ENCODE measurements around the gene FIBCD1.

DNA sequence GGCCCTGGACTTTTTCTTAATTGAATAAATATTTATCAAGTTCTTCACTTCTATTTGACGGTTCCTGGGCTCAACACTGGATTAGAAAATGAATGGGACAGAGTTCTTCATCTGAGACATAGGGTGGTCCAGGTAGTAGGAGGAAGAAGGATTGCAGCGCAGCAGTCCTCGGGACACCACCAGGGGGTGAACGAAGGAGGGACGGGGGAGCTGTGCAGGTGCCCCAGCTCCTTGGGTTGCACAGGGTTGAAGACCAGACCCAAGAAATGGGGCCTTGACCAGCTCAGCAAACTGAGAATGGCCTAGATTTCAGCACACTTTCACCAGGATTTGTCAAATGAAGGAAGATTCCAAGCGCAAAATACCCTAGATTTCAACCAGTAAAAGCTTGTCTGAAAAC lies 74.5 kb downstream of the FIBCD1 start:
- TF ChIP-seq, protein P1, sequence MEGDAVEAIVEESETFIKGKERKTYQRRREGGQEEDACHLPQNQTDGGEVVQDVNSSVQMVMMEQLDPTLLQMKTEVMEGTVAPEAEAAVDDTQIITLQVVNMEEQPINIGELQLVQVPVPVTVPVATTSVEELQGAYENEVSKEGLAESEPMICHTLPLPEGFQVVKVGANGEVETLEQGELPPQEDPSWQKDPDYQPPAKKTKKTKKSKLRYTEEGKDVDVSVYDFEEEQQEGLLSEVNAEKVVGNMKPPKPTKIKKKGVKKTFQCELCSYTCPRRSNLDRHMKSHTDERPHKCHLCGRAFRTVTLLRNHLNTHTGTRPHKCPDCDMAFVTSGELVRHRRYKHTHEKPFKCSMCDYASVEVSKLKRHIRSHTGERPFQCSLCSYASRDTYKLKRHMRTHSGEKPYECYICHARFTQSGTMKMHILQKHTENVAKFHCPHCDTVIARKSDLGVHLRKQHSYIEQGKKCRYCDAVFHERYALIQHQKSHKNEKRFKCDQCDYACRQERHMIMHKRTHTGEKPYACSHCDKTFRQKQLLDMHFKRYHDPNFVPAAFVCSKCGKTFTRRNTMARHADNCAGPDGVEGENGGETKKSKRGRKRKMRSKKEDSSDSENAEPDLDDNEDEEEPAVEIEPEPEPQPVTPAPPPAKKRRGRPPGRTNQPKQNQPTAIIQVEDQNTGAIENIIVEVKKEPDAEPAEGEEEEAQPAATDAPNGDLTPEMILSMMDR (IDR thresholded peaks at IDR 0.05), result no peak
- no peak for TF ChIP-seq POLR2A (IDR thresholded peaks at IDR 0.05)
